Measurements from ENCODE around the gene STK11. TPM values are rescaled to one million over a fixed set of nuclear protein-coding genes. Genes with fewer than 3 reads are reported as not detected.
A peak's percentile ranks its signal among the peaks of the same experiment; 100 is the strongest.

The STK11 gene
- polyA plus RNA-seq, 6 donors from 2014 or later: 11.5 to 28.1 (median 15.7) TPM

GRCh38 chr19:1229056-1229923, 23.7 kb downstream of the STK11 start:
- no peaks in the 10 kb centered on the region for H3K4me1 Mint-ChIP-seq
- H3K27ac Mint-ChIP-seq: no peak overlapping the region
- H3K36me3 Mint-ChIP-seq: no peaks in the 10 kb centered on the region
- no peak for ATAC-seq (ENCODE audit: low read depth in 2 of 2)
- DNase-seq: no peak
- no peak overlapping the region for H3K4me3 Mint-ChIP-seq
- no peaks in the 10 kb centered on the region for H3K27me3 Mint-ChIP-seq
- H3K9me3 Mint-ChIP-seq: no peaks in the 10 kb centered on the region

- DNase-seq (no peak), ATAC-seq (ENCODE audit: low read depth in 2 of 2) (no peak)
- Mint-ChIP-seq H3K4me1 (no peaks in the 10 kb centered on the region), H3K27me3 (no peaks in the 10 kb centered on the region), H3K9me3 (no peaks in the 10 kb centered on the region), H3K36me3 (no peaks in the 10 kb centered on the region), H3K4me3 (no peak overlapping the region), H3K27ac (peak overlapping the region in 1 of 6 donors; percentile 42)
Measured at GRCh38 chr19:1229924-1230782, 24.6 kb downstream of the STK11 start.

- no peak for ATAC-seq (ENCODE audit: low read depth in 2 of 2)
- no peak overlapping the region for H3K27ac Mint-ChIP-seq
- H3K4me3 Mint-ChIP-seq: no peak overlapping the region
- no peaks in the 10 kb centered on the region for H3K4me1 Mint-ChIP-seq
- no peaks in the 10 kb centered on the region for H3K9me3 Mint-ChIP-seq
- H3K36me3 Mint-ChIP-seq: no peaks in the 10 kb centered on the region
- H3K27me3 Mint-ChIP-seq: no peaks in the 10 kb centered on the region
- DNase-seq: no peak
Measured at GRCh38 chr19:1230783-1231489, 25.4 kb downstream of the STK11 start.

- Mint-ChIP-seq H3K9me3 (no peaks in the 10 kb centered on the region), H3K27ac (peak overlapping the region in 1 of 6 donors; percentile 86), H3K4me1 (no peaks in the 10 kb centered on the region), H3K36me3 (no peaks in the 10 kb centered on the region), H3K27me3 (no peaks in the 10 kb centered on the region), H3K4me3 (no peak overlapping the region)
- no peak for DNase-seq
- ATAC-seq (ENCODE audit: low read depth in 2 of 2): no peak
Measured at GRCh38 chr19:1231729-1232637, 26.4 kb downstream of the STK11 start.

GRCh38 chr19:1232652-1233072, 27.1 kb downstream of the STK11 start:
- Mint-ChIP-seq H3K4me1 (no peaks in the 10 kb centered on the region), H3K36me3 (no peaks in the 10 kb centered on the region), H3K9me3 (no peaks in the 10 kb centered on the region), H3K27ac (peak overlapping the region in 1 of 6 donors; percentile 82), H3K4me3 (peak overlapping the region in 1 of 8 donors; percentile 21), H3K27me3 (no peaks in the 10 kb centered on the region)
- ATAC-seq (ENCODE audit: low read depth in 2 of 2) (no peak), DNase-seq (no peak)

- Mint-ChIP-seq H3K27me3 (peaks cover 0 to 2% (median 1%) of the 10 kb centered on the region in 3 donors), H3K4me3 (no peak overlapping the region), H3K9me3 (no peaks in the 10 kb centered on the region), H3K36me3 (no peaks in the 10 kb centered on the region), H3K4me1 (peaks cover under 1 to 1% (median under 1%) of the 10 kb centered on the region in 3 donors), H3K27ac (no peak overlapping the region)
- no peak for ATAC-seq (ENCODE audit: low read depth in 2 of 2)
- no peak for DNase-seq
Measured at GRCh38 chr19:1233115-1233667, 27.6 kb downstream of the STK11 start.

GRCh38 chr19:1234051-1234954, 28.7 kb downstream of the STK11 start:
- DNase-seq (no peak), ATAC-seq (ENCODE audit: low read depth in 2 of 2) (no peak)
- Mint-ChIP-seq H3K4me3 (peak overlapping the region in 1 of 8 donors; percentile 16), H3K9me3 (no peaks in the 10 kb centered on the region), H3K36me3 (no peaks in the 10 kb centered on the region), H3K4me1 (peaks cover 9 to 12% (median 12%) of the 10 kb centered on the region in 3 donors), H3K27ac (no peak overlapping the region), H3K27me3 (peaks cover 5 to 11% (median 9%) of the 10 kb centered on the region in 3 donors)

GRCh38 chr19:1234955-1235380, 29.4 kb downstream of the STK11 start:
- peak overlapping the region in 1 of 8 donors; percentile 16 for H3K4me3 Mint-ChIP-seq
- no peak for ATAC-seq (ENCODE audit: low read depth in 2 of 2)
- DNase-seq: no peak

GRCh38 chr19:1235625-1236538, 30.3 kb downstream of the STK11 start:
- H3K4me1 Mint-ChIP-seq: peaks cover 9 to 16% (median 16%) of the 10 kb centered on the region in 3 donors
- H3K27me3 Mint-ChIP-seq: peaks cover 5 to 11% (median 9%) of the 10 kb centered on the region in 3 donors
- DNase-seq: no peak
- H3K27ac Mint-ChIP-seq: peak overlapping the region in 2 of 6 donors; percentile 51 to 53
- H3K4me3 Mint-ChIP-seq: peak overlapping the region in 3 of 8 donors; percentile 50 to 78 (median 66)
- no peaks in the 10 kb centered on the region for H3K36me3 Mint-ChIP-seq
- ATAC-seq (ENCODE audit: low read depth in 2 of 2): no peak
- H3K9me3 Mint-ChIP-seq: no peaks in the 10 kb centered on the region

More at GRCh38 chr19:1234955-1235380, 29.4 kb downstream of the STK11 start:
- no peaks in the 10 kb centered on the region for H3K36me3 Mint-ChIP-seq
- peaks cover 5 to 11% (median 9%) of the 10 kb centered on the region in 3 donors for H3K27me3 Mint-ChIP-seq
- H3K9me3 Mint-ChIP-seq: no peaks in the 10 kb centered on the region
- no peak overlapping the region for H3K27ac Mint-ChIP-seq
- H3K4me1 Mint-ChIP-seq: peaks cover 9 to 16% (median 14%) of the 10 kb centered on the region in 3 donors

GRCh38 chr19:1236576-1236975, 31.0 kb downstream of the STK11 start:
- H3K36me3 Mint-ChIP-seq: no peaks in the 10 kb centered on the region
- peaks cover 5 to 11% (median 9%) of the 10 kb centered on the region in 3 donors for H3K27me3 Mint-ChIP-seq

More at GRCh38 chr19:1236576-1236975, 31.0 kb downstream of the STK11 start:
- Mint-ChIP-seq H3K9me3 (no peaks in the 10 kb centered on the region), H3K4me1 (peaks cover 12 to 23% (median 20%) of the 10 kb centered on the region in 3 donors), H3K4me3 (peak overlapping the region in 2 of 8 donors; percentile 50 to 66), H3K27ac (no peak overlapping the region)
- ATAC-seq (ENCODE audit: low read depth in 2 of 2) (no peak), DNase-seq (no peak)
